RPMI7951 (cell line): ENCODE data around the gene PTBP1. TPM values are rescaled to one million over a fixed set of nuclear protein-coding genes. Genes with fewer than 3 reads are reported as not detected.
A peak's percentile ranks its signal among the peaks of the same experiment; 100 is the strongest.

Experiments
- DNase-seq: peaks from one replicate; pipeline ENCODE4 v3.0.0-alpha.2; 2012; ENCODE audit warnings: low read depth
- total RNA-seq: library from RNA; depleted of rRNA; stranded (reverse); fragments of >200 nt; shearing (Covaris generic); gene quantifications from 2 replicates; pipeline ENCODE4 v1.2.3, GENCODE V29; 2014

Gene PTBP1
- total RNA-seq, 1 experiment from 2014 or later = 112 TPM

DNA sequence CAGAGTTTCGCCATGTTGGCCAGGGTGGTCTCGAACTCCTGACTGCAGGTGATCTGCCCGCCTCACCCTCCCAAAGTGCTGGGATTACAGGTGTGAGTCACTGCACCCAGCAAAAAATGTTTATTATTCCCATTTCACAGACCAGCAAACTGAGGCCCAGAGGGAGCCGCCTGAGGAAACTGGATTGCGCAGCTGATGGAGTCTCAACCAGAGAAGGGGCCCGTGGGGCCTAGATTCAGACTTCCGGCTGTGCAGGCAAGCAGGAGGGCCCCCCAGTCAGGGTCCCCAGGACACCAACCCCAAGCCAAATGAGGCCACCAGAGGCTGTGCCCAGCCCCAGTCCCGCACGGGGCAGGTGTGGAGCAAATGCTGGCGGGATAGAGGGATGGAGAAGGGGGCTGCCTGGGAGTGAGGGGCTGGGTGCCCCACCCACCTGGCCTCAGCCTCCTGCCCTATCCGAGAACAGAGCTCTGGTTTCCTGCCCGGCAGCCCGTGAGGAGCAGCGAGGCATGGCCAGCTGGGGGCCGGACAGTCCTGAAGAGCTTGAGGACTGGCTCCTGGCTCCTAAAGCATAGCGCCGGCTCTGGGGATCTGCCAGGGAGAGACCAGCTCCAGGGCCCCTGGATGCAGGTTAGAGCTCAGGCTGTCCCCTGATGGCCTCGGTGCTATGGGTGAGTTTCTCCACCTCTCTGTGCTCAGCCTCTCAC, 24.4 kb upstream of the PTBP1 start:
- DNase-seq = no peak

DNA sequence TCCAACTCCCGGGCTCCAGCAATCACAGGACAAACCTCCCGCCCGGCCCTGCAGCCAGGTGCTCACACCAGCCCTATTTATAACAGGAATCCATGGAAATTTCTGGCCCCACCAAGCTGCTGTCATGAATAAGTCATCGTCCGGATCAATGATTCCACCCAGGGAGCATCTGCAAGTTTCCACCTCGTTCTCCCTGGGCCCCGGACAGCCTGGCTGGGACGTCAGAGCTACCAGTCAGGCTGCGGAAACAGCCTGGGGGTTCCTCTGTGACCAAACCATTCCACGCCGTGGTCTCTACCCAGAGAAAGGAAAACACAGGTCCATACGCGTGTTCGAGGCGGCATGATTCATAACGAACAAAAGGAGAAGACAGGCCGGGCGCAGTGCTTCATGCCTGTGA, 20.7 kb upstream of the PTBP1 start:
- DNase-seq = peak; percentile 80

DNA sequence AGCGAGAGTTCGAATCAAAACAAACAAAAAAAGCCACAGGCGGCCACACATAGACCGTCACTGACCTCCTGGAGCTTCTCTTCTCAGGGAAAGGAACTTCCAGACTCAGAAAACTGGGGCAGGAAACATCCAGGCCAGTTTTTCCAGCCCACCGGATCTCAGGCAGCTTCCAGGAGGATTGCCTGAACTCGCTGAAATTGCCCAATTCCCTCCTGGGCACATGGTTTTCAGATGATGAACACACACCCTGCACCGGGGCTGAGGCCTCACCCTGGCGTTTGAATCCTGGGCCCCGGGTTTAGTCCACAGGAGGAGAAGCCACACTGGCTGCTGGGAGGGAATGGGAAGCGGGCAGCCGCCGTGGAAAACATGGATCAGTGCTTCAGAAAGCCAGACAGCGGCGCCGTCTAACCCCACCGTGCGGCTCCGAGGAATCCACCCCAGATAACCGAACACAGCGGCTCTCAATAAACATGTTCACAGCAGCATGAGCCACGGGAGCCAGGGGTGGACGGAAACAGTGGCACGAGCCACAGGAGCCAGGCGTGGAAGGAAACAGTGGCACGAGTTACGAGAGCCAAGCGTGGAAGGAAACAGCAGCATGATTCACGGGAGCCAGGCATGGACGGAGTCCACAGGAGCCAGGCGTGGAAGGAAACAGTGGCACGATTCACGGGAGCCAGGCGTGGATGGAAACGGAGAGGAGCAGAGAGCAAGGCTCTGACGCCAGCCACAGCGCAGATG, 18.2 kb upstream of the PTBP1 start:
- DNase-seq = peak; percentile 91

DNA sequence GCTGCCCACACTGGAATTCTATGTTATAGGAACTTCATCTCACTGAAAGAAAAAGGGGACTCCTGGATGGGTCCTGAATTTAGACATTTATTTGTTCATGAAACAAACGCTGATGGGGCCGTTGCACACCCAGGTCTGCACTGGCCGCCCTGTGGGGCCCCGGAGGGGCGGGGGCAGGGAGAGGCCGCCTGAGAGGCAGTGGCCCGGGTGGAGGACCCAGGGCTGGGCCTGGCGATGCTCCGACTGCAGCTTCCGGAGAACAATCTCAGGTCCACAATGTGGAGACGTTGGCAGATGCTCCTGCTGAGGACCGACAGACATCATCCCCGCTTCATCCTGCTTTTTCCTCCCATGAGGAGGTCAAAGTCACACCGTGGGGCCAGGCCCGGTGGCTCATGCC, 16.3 kb upstream of the PTBP1 start:
- no peak for DNase-seq

DNA sequence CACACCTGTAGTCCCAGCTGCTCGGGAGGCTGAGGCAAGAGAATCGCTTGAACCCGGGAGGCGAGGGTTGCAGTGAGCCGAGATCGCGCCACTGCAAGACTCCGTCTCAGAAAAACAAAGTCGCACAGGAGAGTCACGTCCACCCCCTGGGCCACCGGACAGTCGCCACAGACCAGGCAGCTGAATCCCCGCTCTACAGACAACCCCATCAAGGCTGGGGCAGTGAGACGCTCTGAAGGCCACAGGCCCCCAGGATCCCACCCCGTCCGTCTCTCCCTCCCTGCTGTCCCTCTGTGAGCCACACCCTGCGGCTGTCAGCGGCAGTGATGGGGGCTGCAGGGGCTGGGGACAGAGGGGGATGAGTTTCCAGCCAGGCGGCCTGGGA, 15.5 kb upstream of the PTBP1 start:
- no peak for DNase-seq

DNA sequence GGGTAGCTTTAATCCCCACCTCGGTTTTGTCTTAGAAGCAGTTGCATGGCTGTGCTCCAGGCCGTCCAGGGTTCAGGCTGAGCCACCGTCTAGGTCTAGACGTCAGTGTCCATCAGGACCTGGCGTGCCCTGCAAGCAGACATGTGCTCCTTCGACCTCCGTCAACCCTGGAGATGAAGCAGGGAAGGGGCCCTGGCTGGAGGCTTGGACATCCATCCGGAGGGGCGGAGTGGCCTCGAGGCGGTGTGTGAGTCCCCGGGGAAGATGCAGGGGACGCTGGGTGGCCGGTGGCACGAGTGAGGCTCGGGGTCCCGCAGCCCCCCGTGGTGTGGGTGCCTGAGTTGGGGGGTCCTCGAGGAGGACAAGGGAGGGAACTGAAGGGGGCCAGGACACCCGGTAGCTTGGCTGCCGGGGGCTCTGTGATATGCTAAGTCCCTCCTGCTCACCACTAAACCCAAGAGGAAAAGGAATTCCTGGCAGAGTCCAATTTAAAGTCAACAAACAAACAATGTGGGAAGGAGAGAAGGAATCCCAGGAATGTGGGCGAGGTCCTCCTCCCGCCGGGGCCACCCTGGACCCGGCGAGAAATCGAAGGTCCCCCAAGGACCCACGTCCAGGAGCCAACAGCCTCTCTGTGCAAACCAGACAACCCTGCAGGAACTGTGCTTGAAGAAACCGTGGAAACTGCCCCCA, 14.9 kb upstream of the PTBP1 start:
- DNase-seq = peak; percentile 76

DNA sequence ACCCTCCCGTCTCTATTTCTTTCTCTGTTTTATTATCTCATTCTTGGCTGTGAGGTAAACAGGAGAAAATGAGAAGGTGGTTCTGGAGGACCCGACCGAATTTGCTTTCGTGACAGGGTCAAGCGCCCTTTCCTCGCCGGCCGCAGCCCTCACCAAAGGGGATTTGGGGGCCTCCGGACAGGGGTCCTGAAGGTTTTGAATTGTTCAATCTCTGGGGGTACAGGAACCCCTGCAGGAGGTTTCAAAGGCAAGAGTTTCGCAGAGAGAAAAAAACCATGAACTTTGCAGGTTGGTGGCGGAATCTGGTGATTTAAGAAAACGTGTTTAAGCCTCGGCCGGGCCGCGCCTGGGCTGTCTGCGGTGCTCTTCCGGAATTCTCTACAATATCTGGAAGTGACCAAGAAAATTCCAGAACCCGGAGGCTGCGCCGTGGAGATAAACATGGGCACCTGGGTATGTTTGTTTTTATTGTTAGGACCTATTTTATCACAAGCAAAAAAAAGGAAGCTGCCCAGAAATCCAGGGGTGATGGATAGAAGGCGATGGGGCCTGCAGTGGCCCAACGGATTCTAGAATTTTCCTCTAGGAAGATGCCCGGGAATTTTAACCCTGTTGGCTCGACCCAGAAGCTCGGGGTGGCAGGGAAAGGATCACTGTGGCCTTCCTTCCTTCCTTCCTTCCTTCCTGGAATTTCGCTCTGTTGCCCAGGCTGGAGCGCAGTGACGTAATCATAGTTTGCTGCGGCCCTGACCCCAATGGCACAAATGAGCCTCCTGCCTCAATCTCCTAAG, 14.2 kb upstream of the PTBP1 start:
- no peak for DNase-seq

DNA sequence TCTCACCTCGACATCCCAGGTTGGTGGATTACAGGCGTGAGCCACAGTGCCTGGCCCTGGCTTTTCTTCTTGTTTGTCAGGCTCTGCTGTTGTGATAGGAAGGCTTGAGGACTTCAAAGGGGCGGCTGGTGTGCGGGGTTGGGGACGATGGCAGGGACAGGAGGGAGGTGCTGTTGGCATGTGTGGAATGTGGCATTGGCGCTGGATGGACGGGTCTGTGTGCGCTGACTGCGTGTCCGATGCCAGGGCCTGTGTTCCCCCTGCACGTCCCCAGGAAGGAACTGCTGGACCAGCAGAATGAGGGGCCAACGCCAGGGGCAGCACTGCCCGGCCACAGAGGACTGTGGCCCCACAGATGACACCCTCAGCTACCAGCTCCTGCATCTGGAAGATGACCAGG, 12.7 kb upstream of the PTBP1 start:
- DNase-seq = no peak

DNA sequence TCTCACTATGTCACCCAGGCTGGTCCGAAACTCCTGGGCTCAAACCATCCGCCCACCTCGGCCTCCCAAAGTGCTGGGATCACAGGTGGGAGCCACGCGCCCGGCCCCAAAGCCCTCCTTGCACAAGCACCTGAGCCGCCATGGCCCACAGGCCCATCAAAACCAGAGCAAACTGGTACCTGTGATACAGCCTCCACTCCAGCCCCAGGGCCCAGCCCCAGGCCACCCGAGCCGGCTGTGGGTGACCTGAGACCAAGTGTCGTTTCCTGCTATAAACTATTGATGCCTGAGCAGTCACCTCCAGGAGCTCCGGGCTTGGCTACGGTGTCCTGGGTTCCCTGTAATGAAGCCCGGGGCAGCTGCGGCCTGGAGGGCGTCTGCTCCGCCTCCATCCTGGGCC, 9.7 kb upstream of the PTBP1 start:
- DNase-seq = no peak

DNA sequence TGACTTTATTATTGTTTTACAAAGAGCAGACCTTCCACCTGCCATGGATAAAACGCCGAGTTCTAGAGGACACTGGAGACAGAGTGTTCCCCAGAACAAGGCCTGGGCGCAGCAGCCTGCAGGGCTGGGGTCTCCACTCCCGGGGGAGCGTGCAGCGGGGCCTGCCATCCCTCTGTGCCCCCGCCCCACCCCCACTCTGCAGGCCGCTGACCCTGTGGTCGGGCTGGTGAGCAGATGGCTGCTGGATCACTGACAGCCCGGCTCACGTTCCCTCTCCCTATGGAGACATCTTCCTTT, 8.6 kb upstream of the PTBP1 start:
- DNase-seq = no peak

DNA sequence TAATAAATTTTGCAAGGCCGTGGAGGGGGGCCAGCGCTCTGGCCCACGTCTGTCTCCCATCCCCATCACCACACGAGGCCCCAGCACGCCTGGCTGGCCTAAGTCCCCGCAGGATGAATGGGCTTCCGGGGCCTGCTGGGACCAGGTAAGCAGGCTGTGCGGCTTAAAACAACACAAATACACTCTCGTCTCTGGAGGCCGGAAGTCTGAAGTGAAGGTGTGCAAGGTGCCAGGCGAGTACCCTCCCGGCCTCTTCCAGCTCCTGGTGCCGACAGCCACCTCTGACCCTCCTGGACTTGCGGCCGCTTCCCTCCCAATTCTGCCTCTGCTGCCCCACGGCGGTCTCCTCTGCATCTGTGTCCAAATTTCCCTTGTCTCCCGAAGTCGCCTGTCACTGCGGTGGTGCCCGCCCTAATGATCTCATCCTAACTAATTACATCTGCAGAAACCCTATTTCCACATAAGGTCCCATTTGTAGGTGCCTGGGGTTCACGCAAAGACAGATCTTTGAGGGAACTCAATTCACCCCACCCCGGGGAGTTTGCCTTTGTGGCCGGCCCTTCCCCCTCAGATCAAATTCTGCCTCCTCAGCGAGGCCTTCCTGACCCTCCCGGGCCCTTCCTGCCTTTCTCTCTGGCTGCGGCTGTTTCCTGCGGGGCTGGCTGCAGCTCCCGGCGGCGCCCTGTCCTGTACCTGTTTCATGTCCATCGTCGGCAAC, 8.1 kb upstream of the PTBP1 start:
- DNase-seq = no peak

DNA sequence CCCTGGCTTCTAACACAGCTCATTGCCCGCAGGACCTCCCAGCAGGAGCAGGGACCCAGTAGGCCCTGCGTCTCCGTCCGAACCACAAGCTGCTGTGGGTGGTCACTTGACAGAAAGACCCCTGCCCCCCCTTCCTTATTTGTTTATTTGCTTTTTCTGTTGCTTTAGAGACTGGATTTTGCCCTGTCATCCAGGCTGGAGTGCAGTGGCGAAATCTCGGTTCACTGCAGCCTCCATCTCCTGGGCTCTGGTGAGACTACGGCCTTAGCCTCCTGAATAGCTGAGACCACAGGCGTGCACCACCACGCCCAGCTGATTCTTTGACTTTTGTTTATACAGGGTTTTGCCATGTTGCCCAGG, 7.6 kb upstream of the PTBP1 start:
- DNase-seq = no peak

DNA sequence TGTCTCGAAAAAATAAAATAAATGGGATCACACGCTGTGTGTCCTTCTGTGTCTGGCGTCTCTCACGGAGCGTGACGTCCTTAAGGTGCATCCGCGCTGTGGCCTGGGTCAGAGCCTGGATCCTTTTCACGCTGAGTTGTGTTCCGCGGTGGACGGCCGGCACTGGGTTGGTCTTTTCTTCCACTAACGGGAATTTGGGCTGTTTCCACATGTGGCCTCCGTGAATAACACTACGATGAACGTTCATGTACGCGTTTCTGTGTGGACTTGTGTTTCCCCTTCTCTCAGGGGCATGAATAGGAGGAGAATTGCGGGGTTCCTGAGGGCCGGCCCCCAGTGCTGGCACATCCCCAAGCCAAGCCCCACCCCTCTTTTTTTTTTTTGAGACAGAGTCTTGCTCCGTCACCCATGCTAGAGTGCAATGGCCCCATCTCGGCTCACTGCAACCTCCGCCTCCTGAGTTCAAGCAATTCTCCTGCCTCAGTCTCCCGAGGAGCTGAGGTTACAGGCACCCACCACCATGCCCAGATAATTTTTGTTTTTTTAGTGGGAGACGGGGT, 6.2 kb upstream of the PTBP1 start:
- no peak for DNase-seq

DNA sequence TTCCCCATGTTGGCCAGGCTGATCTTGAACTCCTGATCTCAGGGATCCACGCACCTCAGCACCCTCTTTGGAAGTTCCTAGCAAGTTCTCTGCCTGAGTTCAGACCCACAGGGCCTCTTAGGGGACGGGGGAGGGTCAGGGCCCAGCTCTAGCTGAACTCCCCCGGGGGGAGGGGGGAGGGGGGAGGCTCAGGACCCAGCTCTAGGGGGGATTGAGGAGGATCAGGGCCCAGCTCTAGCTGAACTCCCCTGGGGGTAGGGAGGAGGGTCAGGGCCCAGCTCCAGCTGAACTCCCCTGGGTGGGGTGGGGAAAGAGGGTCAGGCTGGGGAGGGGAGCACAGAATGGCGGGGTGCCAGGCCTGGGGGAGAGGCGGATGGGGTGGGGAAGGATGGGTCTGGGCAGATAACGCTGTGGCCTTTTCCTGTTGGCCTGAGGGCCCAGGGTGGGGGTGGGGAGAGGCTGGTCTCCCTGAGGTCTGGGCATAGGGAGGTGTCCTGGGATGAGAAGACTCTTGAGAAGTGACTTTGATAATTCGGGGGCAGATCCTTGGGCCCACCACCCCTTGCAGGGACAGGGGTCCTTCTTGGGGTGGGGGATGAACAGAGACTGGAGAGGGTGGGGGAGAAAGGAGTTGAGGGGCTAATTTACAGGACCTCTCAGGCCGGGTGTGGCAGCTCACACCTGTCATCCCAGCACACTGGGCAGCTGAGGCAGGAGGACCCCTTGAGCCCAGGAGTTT, 5.5 kb upstream of the PTBP1 start:
- DNase-seq = no peak

DNA sequence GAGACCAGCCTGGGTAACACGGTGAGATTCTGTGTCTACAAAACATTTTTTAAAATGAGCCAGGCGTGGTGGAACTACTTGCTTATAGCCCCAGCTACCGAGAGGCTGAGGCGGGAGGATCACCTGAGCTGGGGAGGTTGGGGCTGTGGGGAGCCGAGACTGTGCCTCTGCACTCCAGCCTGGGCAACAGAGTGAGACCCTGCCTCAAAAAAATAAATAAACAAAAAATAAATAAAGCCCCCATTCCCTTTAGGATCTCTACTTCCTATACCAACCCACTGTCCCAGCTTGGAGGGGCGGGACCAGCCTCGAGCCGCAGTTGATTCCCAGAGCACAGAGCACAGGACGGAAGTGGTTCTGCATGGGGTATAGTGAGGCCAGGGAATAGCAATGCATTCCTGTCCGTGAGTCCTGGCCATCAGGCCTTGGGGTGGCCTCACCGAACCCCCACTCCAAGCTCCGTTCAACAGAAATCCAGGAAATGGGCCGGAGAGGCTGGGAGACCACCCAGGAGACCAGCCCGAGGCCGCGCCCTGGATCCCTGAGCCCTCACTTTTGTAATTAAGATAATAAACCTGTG, 4.9 kb upstream of the PTBP1 start:
- no peak for DNase-seq

DNA sequence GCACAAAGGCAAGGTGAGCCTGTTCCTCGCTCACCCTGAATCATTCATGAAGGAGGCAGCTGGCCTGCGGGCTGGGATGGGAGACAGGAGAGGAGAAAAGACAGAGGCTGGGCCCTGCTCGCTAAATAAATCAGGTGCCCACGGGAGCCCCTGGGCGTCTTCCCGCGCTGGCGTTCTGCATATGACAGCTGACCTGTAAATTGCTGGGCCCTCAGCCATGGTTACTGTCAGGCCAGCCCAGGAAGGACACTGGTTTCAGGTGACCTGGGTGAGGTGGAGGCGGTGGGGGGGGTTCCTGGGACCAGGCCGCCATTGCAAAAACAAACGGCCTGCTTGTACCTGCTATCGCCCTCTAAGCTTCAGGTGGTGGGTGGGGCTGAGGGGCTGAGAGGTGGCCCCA, 3.4 kb upstream of the PTBP1 start:
- no peak for DNase-seq

DNA sequence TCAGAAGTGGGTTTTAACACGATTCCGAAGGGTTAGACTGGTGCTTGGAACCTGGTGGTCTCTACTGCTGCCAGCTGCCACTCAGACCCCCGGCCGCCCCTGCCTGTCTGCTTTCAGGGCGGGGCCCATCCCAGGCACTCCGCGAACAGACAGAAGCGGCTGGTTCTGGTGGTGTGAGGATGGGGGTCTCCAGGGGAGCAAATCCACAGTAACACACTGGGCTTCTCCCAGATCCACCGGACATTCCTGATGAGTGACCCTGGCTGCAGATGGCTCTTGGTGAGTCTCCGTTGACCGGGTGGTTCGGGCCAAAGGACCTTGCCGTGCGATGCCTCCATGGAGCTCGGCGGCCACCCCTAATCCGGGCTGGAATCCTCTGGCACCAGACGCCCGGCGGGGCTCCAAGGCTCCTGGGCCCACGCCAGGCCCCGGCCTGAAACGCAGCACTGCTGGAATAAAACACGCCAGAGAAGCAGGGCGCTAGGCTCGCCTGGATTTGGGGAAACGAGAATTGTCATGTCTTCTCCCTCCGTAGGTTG, 2.1 kb upstream of the PTBP1 start:
- DNase-seq = no peak

DNA sequence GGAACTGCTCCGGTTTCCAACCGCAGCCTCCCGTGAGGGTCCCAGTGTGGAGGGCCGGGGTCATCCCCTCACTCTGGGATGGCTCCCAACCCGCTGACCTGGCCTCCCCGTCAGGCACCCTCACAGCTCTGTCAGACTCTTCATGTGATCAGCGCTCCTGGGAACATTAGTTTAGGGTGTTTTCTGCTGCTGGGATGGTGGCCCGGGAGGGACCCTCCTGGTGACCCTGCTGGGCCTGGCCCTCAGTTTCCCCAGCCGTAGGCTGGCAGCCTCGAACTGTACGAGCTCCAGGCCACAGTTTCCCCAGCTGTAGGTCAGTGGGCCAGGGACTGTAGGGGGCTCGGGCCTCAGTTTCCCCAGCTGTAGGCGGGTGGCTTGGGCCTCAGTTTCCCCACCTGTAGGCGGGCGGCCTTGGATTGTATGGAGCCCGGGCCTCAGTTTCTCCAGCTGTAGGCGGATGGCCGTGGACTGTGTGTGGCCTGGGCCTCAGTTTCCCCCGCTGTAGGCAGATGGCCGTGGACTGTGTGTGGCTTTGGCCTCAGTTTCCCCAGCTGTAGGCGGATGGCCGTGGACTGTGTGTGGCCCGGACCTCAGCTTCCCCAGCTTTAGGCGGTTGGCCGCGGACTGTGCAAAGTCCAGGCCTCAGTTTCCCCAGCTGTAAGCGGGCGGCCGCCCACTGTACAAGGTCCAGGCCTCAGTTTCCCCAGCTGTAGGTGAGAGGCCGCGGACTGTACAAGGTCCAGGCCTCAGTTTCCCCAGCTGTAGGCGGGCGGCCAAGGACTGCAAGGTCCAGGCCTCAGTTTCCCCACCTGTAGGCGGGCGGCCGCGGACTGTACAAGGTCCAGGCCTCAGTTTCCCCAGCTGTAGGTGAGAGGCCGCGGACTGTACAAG, 1.3 kb upstream of the PTBP1 start:
- no peak for DNase-seq
